Small intestine (tissue), 7 donors: ENCODE measurements around the gene BMS1. TPM values are rescaled to one million over a fixed set of nuclear protein-coding genes. Genes with fewer than 3 reads are reported as not detected.
A peak's percentile ranks its signal among the peaks of the same experiment; 100 is the strongest.

Experiments
- DNase-seq, 2 donors: peaks; one replicate each; pipeline versions ENCODE4 v3.0.0 to v3.0.0-alpha.2; 2013
- FAIRE-seq: peaks from 2 replicates; lab custom pipeline; 2012; peaks lifted over from hg19 to GRCh38; lab: Jason Lieb, UNC
- H3K27ac ChIP-seq, 3 donors: one replicate each; pipeline ENCODE4 v1.5.1; 2013; ENCODE audit warnings: low read length in 2 of 3, mild to moderate bottlenecking in 2 of 3, control low read depth in 1 of 3, inconsistent platforms in 1 of 3, low read depth in 1 of 3, moderate library complexity in 1 of 3
- H3K27me3 ChIP-seq, 3 donors: one replicate each; pipeline ENCODE4 v1.6.1; 2013; ENCODE audit warnings: low read length in 3 of 3, inconsistent platforms in 1 of 3; ENCODE audit not compliant: control insufficient read depth in 3 of 3, insufficient read depth in 3 of 3
- H3K36me3 ChIP-seq, 3 donors: one replicate each; pipeline ENCODE4 v1.6.1; 2013; ENCODE audit warnings: low read length in 3 of 3, inconsistent platforms in 1 of 3, low read depth in 1 of 3, mild to moderate bottlenecking in 1 of 3, moderate library complexity in 1 of 3; ENCODE audit not compliant: control insufficient read depth in 3 of 3, insufficient read depth in 2 of 3
- H3K4me1 ChIP-seq, 3 donors: one replicate each; pipeline ENCODE4 v1.6.1; 2013; ENCODE audit warnings: low read length in 2 of 3, inconsistent platforms in 1 of 3, low read depth in 1 of 3, mild to moderate bottlenecking in 1 of 3, moderate library complexity in 1 of 3; ENCODE audit not compliant: control insufficient read depth in 3 of 3, insufficient read depth in 2 of 3
- H3K4me3 ChIP-seq, 3 donors: one replicate each; pipeline ENCODE4 v1.5.1; 2013; ENCODE audit warnings: low read length in 3 of 3, control low read depth in 1 of 3, inconsistent platforms in 1 of 3, low read depth in 1 of 3, mild to moderate bottlenecking in 1 of 3, moderate library complexity in 1 of 3
- H3K9me3 ChIP-seq, 2 donors: one replicate each; pipeline ENCODE4 v1.6.1; 2013; ENCODE audit warnings: low read depth in 1 of 2, low read length in 1 of 2; ENCODE audit not compliant: control insufficient read depth in 2 of 2, insufficient read depth in 1 of 2
- WGBS, 3 donors: extraction: QIAGEN DNeasy Blood & Tissue Kit; methylation state at CpG; one replicate each; pipeline ENCODE4 v1.1.7; 2013; 5-methylcytosine and 5-hydroxymethylcytosine counted together
- polyA plus RNA-seq, 4 donors: library from polyadenylated mRNA; stranded (reverse) in 3 of 4; unstranded in 1 of 4; fragments of 200-250 nt in 3 of 4; fragments of 120-200 nt in 1 of 4; gene quantifications; one replicate each; pipeline versions ENCODE4 v1.2.1 to v1.2.3, GENCODE V29; 2013
- donor health status: healthy with polysubstance abuse.
- donor health status: control.
- donor health status: control.
- donor health status: Bipolar disorder and iron deficiency.
- donor health status: healthy.

BMS1 gene
- polyA plus RNA-seq, 4 donors, result 6.8 to 15.7 (median 9.0) TPM

GRCh38 chr10:42753507-42754154, 29.0 kb upstream of the BMS1 start:
- H3K27ac ChIP-seq, result no peak overlapping the region
- FAIRE-seq (no peak), DNase-seq (no peak)
- peaks cover 0 to 57% (median 27%) of the 10 kb centered on the region in 3 donors for H3K27me3 ChIP-seq
- peak overlapping the region in 2 of 3 donors; percentile 49 to 50 for H3K4me3 ChIP-seq
- H3K9me3 ChIP-seq, result no peaks in the 10 kb centered on the region
- peaks cover 0 to 5% (median 0%) of the 10 kb centered on the region in 3 donors for H3K4me1 ChIP-seq
- WGBS, 3 donors, result 0 to 1% (median 1%) methylated on average over 43 to 51 of the region's 51 CpGs
- no peaks in the 10 kb centered on the region for H3K36me3 ChIP-seq

- H3K27ac ChIP-seq, result no peak overlapping the region
- peaks cover 0 to 57% (median 27%) of the 10 kb centered on the region in 3 donors for H3K27me3 ChIP-seq
- H3K4me1 ChIP-seq, result peaks cover 0 to 5% (median 0%) of the 10 kb centered on the region in 3 donors
- FAIRE-seq (no peak), DNase-seq (peak in 1 of 2 donors; percentile 50)
- WGBS, 3 donors, result 1 to 3% (median 2%) methylated on average over 68 to 89 of the region's 89 CpGs
- peak overlapping the region; percentile 23 to 50 (median 49) for H3K4me3 ChIP-seq
- H3K36me3 ChIP-seq, result no peaks in the 10 kb centered on the region
- no peaks in the 10 kb centered on the region for H3K9me3 ChIP-seq
Measured at GRCh38 chr10:42754155-42755027, 28.2 kb upstream of the BMS1 start.

GRCh38 chr10:42755028-42755451, 27.6 kb upstream of the BMS1 start:
- H3K9me3 ChIP-seq, result no peaks in the 10 kb centered on the region
- no peak for DNase-seq
- H3K27ac ChIP-seq, result no peak overlapping the region
- H3K4me1 ChIP-seq, result peaks cover 0 to 5% (median 0%) of the 10 kb centered on the region in 3 donors
- 3 to 5% (median 4%) methylated on average over 33 to 45 of the region's 45 CpGs for WGBS, 3 donors
- H3K27me3 ChIP-seq, result peaks cover 0 to 55% (median 27%) of the 10 kb centered on the region in 3 donors
- H3K4me3 ChIP-seq, result peak overlapping the region; percentile 23 to 50 (median 49)
- no peaks in the 10 kb centered on the region for H3K36me3 ChIP-seq
- FAIRE-seq, result no peak

- FAIRE-seq (no peak), DNase-seq (no peak)
- Histone ChIP-seq H3K4me1 (peaks cover 0 to 5% (median 0%) of the 10 kb centered on the region in 3 donors), H3K4me3 (no peak overlapping the region), H3K9me3 (no peaks in the 10 kb centered on the region), H3K36me3 (no peaks in the 10 kb centered on the region), H3K27me3 (peaks cover 0 to 55% (median 27%) of the 10 kb centered on the region in 3 donors), H3K27ac (no peak overlapping the region)
- WGBS, 3 donors, result 61 to 63% (median 63%) methylated on average over 10 of the region's 10 CpGs
Measured at GRCh38 chr10:42755556-42756093, 27.0 kb upstream of the BMS1 start.

GRCh38 chr10:42767906-42768305, 14.7 kb upstream of the BMS1 start:
- DNase-seq (no peak), FAIRE-seq (no peak)
- Histone ChIP-seq H3K36me3 (no peaks in the 10 kb centered on the region), H3K27me3 (no peaks in the 10 kb centered on the region), H3K4me3 (no peak overlapping the region), H3K27ac (no peak overlapping the region), H3K9me3 (peaks cover 0 to 9% of the 10 kb centered on the region in 2 donors), H3K4me1 (no peaks in the 10 kb centered on the region)
- 87 to 90% (median 89%) methylated on average over 20 of the region's 20 CpGs for WGBS, 3 donors

GRCh38 chr10:42768581-42769152, 13.9 kb upstream of the BMS1 start:
- Histone ChIP-seq H3K36me3 (no peaks in the 10 kb centered on the region), H3K9me3 (peaks cover 0 to 9% of the 10 kb centered on the region in 2 donors), H3K27ac (no peak overlapping the region), H3K4me1 (no peaks in the 10 kb centered on the region), H3K4me3 (no peak overlapping the region), H3K27me3 (no peaks in the 10 kb centered on the region)
- 84 to 90% (median 84%) methylated on average over 18 of the region's 18 CpGs for WGBS, 3 donors
- no peak for DNase-seq
- no peak for FAIRE-seq

- Histone ChIP-seq H3K36me3 (no peaks in the 10 kb centered on the region), H3K9me3 (peaks cover 0 to 9% of the 10 kb centered on the region in 2 donors), H3K27ac (no peak overlapping the region), H3K4me3 (no peak overlapping the region), H3K27me3 (no peaks in the 10 kb centered on the region), H3K4me1 (no peaks in the 10 kb centered on the region)
- DNase-seq, result no peak
- FAIRE-seq, result no peak
- WGBS, 3 donors, result 82 to 85% (median 83%) methylated on average over 10 of the region's 10 CpGs
Measured at GRCh38 chr10:42769173-42769572, 13.4 kb upstream of the BMS1 start.

- Histone ChIP-seq H3K9me3 (peaks cover 0 to 9% of the 10 kb centered on the region in 2 donors), H3K4me3 (peak overlapping the region in 1 of 3 donors; percentile 28), H3K27ac (no peak overlapping the region), H3K36me3 (no peaks in the 10 kb centered on the region), H3K4me1 (no peaks in the 10 kb centered on the region), H3K27me3 (no peaks in the 10 kb centered on the region)
- FAIRE-seq (no peak), DNase-seq (peak in 1 of 2 donors; percentile 68)
- WGBS, 3 donors, result 59 to 87% (median 64%) methylated on average over 12 of the region's 12 CpGs
Measured at GRCh38 chr10:42769673-42770072, 12.9 kb upstream of the BMS1 start.
